GM12891 (cell line): Measurements from ENCODE around the gene HDAC4.

Experiments used
- DNase-seq: peaks from one replicate; pipeline ENCODE4 v3.0.0; 2011; ENCODE audit warnings: low spot score; ENCODE audit not compliant: insufficient read length
- FAIRE-seq: peaks from 2 replicates; lab custom pipeline; 2011; peaks lifted over from hg19 to GRCh38; lab: Jason Lieb, UNC
- PAX5 ChIP-seq: IDR thresholded peaks from 2 replicates; pipeline ENCODE4 v1.6.1; 2011; ENCODE audit warnings: low read length, moderate library complexity, mild to moderate bottlenecking; ENCODE audit not compliant: insufficient read depth, severe bottlenecking
- POLR2A ChIP-seq: IDR thresholded peaks from 2 replicates; pipeline ENCODE4 v1.6.1; 2011; ENCODE audit warnings: low read depth, low read length, control low read depth
- POLR2AphosphoS5 ChIP-seq: IDR thresholded peaks from 2 replicates; pipeline ENCODE4 v1.6.1; 2011; ENCODE audit warnings: low read depth, low read length, control low read depth
- POU2F2 ChIP-seq: IDR thresholded peaks from 2 replicates; pipeline ENCODE4 v1.6.1; 2011; ENCODE audit warnings: low read depth, mild to moderate bottlenecking, control low read depth, low read length, moderate library complexity
- SPI1 ChIP-seq: IDR thresholded peaks from 2 replicates; pipeline ENCODE4 v1.6.1; 2011; ENCODE audit warnings: low read depth, low read length, control low read depth
- TAF1 ChIP-seq: IDR thresholded peaks from 2 replicates; pipeline ENCODE4 v1.6.1; 2011; ENCODE audit warnings: low read depth, low read length, control low read depth

The HDAC4 gene

GRCh38 chr2:239321596-239322415 lies 79.0 kb downstream of the HDAC4 start:
- DNase-seq (no peak), FAIRE-seq (no peak)
- no peak for TF ChIP-seq PAX5
- no peak for TF ChIP-seq POLR2A
- no peak for TF ChIP-seq TAF1
- TF ChIP-seq POU2F2 = no peak
- TF ChIP-seq SPI1 = no peak
- TF ChIP-seq POLR2AphosphoS5 = no peak

- FAIRE-seq (no peak), DNase-seq (no peak)
- no peak for TF ChIP-seq SPI1
- no peak for TF ChIP-seq POLR2A
- TF ChIP-seq TAF1 = no peak
- TF ChIP-seq POLR2AphosphoS5 = no peak
- TF ChIP-seq POU2F2 = no peak
Observed at GRCh38 chr2:239318790-239319661, 81.8 kb downstream of the HDAC4 start.

- FAIRE-seq = no peak
- DNase-seq = no peak
- TF ChIP-seq PAX5 (no peak), SPI1 (no peak), POLR2A (no peak), POLR2AphosphoS5 (no peak), POU2F2 (no peak), TAF1 (no peak)
Observed at GRCh38 chr2:239318151-239318611, 82.6 kb downstream of the HDAC4 start.

GRCh38 chr2:239316562-239317465 lies 84.0 kb downstream of the HDAC4 start:
- FAIRE-seq = no peak
- TF ChIP-seq POU2F2 (no peak), POLR2A (no peak), POLR2AphosphoS5 (no peak), PAX5 (no peak), SPI1 (no peak), TAF1 (no peak)
- DNase-seq = no peak

- no peak for TF ChIP-seq POLR2AphosphoS5
- no peak for TF ChIP-seq POU2F2
- no peak for TF ChIP-seq SPI1
- no peak for TF ChIP-seq TAF1
- TF ChIP-seq PAX5 = no peak
- TF ChIP-seq POLR2A = no peak
- FAIRE-seq = no peak
- DNase-seq = no peak
Observed at GRCh38 chr2:239315308-239315707, 85.5 kb downstream of the HDAC4 start.

- DNase-seq (no peak), FAIRE-seq (no peak)
- TF ChIP-seq POLR2AphosphoS5 (no peak), SPI1 (no peak), POLR2A (no peak), TAF1 (no peak), PAX5 (no peak), POU2F2 (no peak)
Observed at GRCh38 chr2:239313776-239314175, 87.0 kb downstream of the HDAC4 start.

- FAIRE-seq (no peak), DNase-seq (no peak)
- no peak for TF ChIP-seq POLR2AphosphoS5
- TF ChIP-seq SPI1 = no peak
- no peak for TF ChIP-seq POLR2A
- no peak for TF ChIP-seq POU2F2
- no peak for TF ChIP-seq TAF1
- TF ChIP-seq PAX5 = no peak
Observed at GRCh38 chr2:239312741-239313667, 87.8 kb downstream of the HDAC4 start.
